ENCODE results near the gene HOXB3.
A peak's percentile ranks its signal among the peaks of the same experiment; 100 is the strongest.

HOXB3 gene

DNA sequence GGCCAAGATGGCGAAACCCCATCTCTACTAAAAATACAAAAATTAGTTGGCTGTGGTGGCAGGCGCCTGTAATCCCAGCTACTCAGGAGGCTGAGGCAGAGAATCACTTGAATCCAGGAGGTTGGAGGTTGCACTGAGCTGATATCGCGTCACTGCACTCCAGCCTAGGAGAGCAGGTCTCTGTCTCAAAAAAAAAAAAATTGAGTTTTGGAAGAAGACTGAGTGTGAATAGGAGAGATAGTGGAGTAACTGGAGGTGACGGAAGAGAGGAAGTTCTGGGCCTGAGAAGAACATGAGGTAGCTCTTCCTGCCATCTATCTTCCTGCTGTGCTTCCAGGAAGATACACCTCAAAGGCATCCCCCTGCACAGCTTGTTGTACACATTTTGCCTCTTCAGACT lies 70.6 kb downstream of the HOXB3 start (continued):
- TF ChIP-seq ZNF292 (tag by site-specific recombination; IDR thresholded peaks at IDR 0.05; ENCODE audit: borderline replicate concordance, low read depth) (no peak), ZNF324 (tag by site-specific recombination; IDR thresholded peaks at IDR 0.05) (no peak), ZNF202 (tag by site-specific recombination; IDR thresholded peaks at IDR 0.05; ENCODE audit: borderline replicate concordance) (no peak), SETDB1 (IDR thresholded peaks at IDR 0.05; ENCODE audit: insufficient read length, low read length) (no peak)

DNA sequence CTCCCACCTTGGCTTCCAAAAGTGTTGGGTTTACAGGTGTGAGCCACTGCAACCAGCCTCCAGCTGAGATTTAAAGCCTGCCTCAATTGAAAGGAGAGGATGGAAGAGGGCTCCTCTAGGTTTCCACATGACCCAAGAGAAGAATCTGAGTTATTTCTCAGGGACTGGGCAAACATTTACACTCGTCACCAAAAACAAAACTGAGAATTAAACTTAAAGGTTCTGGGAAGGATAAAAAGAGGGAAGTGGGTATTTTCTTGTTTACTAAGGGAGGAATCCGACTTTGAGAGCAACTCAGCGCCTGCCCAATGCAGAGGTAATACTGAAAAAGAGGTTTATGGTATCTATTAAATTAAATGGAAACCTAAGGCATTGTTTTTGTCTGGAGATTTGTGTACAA lies 72.6 kb downstream of the HOXB3 start:
- Histone ChIP-seq H3K36me3 (ENCODE audit: control insufficient read depth in 2 of 2, insufficient read depth in 1 of 2, low read length in 2 of 2) (no peaks in the 10 kb centered on the region), H3K9me3 (ENCODE audit: control insufficient read depth, insufficient read depth, low read depth, low read length) (no peaks in the 10 kb centered on the region), H3K4me3 (ENCODE audit: low read depth, low read length) (no peak overlapping the region), H3K4me1 (ENCODE audit: control insufficient read depth, insufficient read depth, low read length) (peaks cover 27% of the 10 kb centered on the region), H3K27ac (ENCODE audit: extremely low read depth, low read depth, low read length) (no peak overlapping the region)
- ChIA-PET POLR2A (no interaction called here), CTCF (no interaction called here)
- no peak for TF ChIP-seq ZNF350 (tag by site-specific recombination; IDR thresholded peaks at IDR 0.05)
- no peak for TF ChIP-seq ZNF146 (tag by site-specific recombination; IDR thresholded peaks at IDR 0.05)
- no peak for TF ChIP-seq ZSCAN16 (tag by site-specific recombination; IDR thresholded peaks at IDR 0.05)
- TF ChIP-seq, protein P1, sequence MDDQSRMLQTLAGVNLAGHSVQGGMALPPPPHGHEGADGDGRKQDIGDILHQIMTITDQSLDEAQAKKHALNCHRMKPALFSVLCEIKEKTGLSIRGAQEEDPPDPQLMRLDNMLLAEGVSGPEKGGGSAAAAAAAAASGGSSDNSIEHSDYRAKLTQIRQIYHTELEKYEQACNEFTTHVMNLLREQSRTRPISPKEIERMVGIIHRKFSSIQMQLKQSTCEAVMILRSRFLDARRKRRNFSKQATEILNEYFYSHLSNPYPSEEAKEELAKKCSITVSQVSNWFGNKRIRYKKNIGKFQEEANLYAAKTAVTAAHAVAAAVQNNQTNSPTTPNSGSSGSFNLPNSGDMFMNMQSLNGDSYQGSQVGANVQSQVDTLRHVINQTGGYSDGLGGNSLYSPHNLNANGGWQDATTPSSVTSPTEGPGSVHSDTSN (CRISPR knock-in tag; IDR thresholded peaks at IDR 0.05) = no peak
- TF ChIP-seq ZNF658 (tag by site-specific recombination; IDR thresholded peaks at IDR 0.05) = no peak
- no peak for TF ChIP-seq YY2 (tag by site-specific recombination; IDR thresholded peaks at IDR 0.05)
- TF ChIP-seq ZNF670 (tag by site-specific recombination; IDR thresholded peaks at IDR 0.05; ENCODE audit: low read depth) = no peak

DNA sequence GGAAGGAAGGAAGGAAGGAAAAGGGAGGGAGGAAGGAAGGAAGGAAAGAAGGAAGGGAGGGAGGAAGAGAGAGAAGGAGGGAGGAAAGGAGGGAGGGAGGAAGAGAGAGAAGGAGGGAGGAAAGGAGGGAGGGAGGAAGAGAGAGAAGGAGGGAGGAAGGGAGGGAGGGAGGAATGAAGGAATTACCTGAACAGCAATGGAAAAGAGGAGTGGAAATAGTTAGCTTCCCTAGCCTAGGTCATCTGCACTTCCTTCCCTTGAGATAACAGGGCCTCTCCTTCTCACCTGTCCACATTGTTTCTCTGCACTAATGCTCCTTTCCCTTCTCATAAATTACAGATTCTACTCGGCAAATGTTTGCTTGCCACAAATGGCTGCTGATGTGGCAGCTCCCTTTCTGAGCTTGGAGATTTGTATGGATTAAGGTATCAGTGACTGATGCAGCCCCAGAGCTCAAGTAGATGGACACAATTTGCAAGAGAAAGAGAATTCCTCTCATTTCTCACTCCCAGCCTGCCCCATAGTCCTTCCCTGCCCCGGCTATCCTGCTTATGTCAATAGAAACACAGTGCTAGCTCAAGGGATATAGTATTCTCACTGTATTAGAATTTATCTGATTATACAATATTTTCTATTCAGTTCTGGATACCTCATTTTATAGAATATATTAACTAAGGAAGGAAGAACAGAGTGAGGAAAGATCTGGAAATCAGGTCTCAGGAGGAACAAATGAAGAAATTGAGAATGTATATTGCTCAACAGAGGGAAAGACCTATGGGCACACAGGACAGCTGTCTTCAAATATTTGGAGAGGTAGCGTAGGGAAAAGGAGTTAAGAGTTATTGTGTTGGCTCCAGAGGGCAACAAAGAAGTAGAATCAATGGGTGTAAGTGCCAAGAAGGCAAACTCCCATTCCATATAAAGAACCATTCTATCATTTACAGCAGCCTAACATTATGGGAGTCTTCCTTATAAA lies 73.8 kb downstream of the HOXB3 start:
- ChIA-PET CTCF (interaction anchor here (0.6 to 1.6 kb wide), 8 partner anchors 10 to 44 kb away, joined by 3 to 10 read pairs (median 4); no protein-coding TSS in a partner anchor), POLR2A (no interaction called here)
- TF ChIP-seq ZNF707 (tag by site-specific recombination; IDR thresholded peaks at IDR 0.05) (no peak), ZNF133 (tag by site-specific recombination; IDR thresholded peaks at IDR 0.05) (no peak), ZBTB17 (tag by site-specific recombination; IDR thresholded peaks at IDR 0.05) (no peak), ZNF560 (tag by site-specific recombination; IDR thresholded peaks at IDR 0.05; ENCODE audit: borderline replicate concordance) (no peak), SALL2 (tag by site-specific recombination; IDR thresholded peaks at IDR 0.05; ENCODE audit: borderline replicate concordance) (no peak), ZNF366 (tag by site-specific recombination; conservative IDR thresholded peaks at IDR 0.05) (peak; percentile 97), ZNF670 (tag by site-specific recombination; IDR thresholded peaks at IDR 0.05; ENCODE audit: low read depth) (no peak), ZNF660 (tag by site-specific recombination; IDR thresholded peaks at IDR 0.05) (no peak), ZSCAN16 (tag by site-specific recombination; IDR thresholded peaks at IDR 0.05) (no peak), BCL11A (tag by site-specific recombination; IDR thresholded peaks at IDR 0.05; ENCODE audit: low read depth) (no peak), ZNF311 (tag by site-specific recombination; IDR thresholded peaks at IDR 0.05; ENCODE audit: borderline replicate concordance) (no peak), OSR2 (tag by site-specific recombination; IDR thresholded peaks at IDR 0.05) (no peak), ZNF747 (tag by site-specific recombination; IDR thresholded peaks at IDR 0.05) (no peak), ZNF776 (tag by site-specific recombination; IDR thresholded peaks at IDR 0.05; ENCODE audit: borderline replicate concordance) (no peak), ZNF792 (tag by site-specific recombination; IDR thresholded peaks at IDR 0.05) (no peak), ZNF174 (tag by site-specific recombination; IDR thresholded peaks at IDR 0.05) (no peak), ZNF211 (tag by site-specific recombination; IDR thresholded peaks at IDR 0.05; ENCODE audit: low read depth) (no peak), ZNF76 (tag by site-specific recombination; IDR thresholded peaks at IDR 0.05; ENCODE audit: borderline replicate concordance, low read depth) (no peak)
- TF ChIP-seq, protein P2, sequence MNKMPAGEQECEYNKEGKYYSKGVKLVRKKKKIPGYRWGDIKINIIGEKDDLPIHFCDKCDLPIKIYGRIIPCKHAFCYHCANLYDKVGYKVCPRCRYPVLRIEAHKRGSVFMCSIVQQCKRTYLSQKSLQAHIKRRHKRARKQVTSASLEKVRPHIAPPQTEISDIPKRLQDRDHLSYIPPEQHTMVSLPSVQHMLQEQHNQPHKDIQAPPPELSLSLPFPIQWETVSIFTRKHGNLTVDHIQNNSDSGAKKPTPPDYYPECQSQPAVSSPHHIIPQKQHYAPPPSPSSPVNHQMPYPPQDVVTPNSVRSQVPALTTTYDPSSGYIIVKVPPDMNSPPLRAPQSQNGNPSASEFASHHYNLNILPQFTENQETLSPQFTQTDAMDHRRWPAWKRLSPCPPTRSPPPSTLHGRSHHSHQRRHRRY (tag by site-specific recombination; IDR thresholded peaks at IDR 0.05) = no peak
- TF ChIP-seq, protein P3, sequence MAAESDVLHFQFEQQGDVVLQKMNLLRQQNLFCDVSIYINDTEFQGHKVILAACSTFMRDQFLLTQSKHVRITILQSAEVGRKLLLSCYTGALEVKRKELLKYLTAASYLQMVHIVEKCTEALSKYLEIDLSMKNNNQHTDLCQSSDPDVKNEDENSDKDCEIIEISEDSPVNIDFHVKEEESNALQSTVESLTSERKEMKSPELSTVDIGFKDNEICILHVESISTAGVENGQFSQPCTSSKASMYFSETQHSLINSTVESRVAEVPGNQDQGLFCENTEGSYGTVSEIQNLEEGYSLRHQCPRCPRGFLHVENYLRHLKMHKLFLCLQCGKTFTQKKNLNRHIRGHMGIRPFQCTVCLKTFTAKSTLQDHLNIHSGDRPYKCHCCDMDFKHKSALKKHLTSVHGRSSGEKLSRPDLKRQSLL (tag by site-specific recombination; IDR thresholded peaks at IDR 0.05) = no peak

More for the DNA sequence above, 73.8 kb downstream of the HOXB3 start:
- Histone ChIP-seq H3K4me3 (ENCODE audit: low read depth, low read length) (no peak overlapping the region), H3K4me1 (ENCODE audit: control insufficient read depth, insufficient read depth, low read length) (peaks cover 22% of the 10 kb centered on the region), H3K36me3 (ENCODE audit: control insufficient read depth in 2 of 2, insufficient read depth in 1 of 2, low read length in 2 of 2) (no peaks in the 10 kb centered on the region), H3K9me3 (ENCODE audit: control insufficient read depth, insufficient read depth, low read depth, low read length) (no peaks in the 10 kb centered on the region), H3K27ac (ENCODE audit: extremely low read depth, low read depth, low read length) (no peak overlapping the region)

All from HEK293 (cell line).